HEK293 (cell line): Measurements from ENCODE around the gene KRT73.

Source experiments
- ZBTB1 ChIP-seq: fragments of 450-650 bp; formaldehyde crosslinking; IDR thresholded peaks from 2 replicates; pipeline ENCODE4 v1.5.1; 2016; ENCODE audit warnings: missing biosample characterization, missing genetic modification characterization
- ZNF707 ChIP-seq: fragments of 450-650 bp; formaldehyde crosslinking; IDR thresholded peaks from 2 replicates; pipeline ENCODE4 v1.5.1; 2016; ENCODE audit warnings: missing biosample characterization, missing genetic modification characterization
- TF ChIP-seq, protein P1 (sequence below): fragments of 450-650 bp; formaldehyde crosslinking; IDR thresholded peaks from 2 replicates; pipeline ENCODE4 v1.5.1; 2016; ENCODE audit warnings: missing biosample characterization, missing genetic modification characterization

DNA sequence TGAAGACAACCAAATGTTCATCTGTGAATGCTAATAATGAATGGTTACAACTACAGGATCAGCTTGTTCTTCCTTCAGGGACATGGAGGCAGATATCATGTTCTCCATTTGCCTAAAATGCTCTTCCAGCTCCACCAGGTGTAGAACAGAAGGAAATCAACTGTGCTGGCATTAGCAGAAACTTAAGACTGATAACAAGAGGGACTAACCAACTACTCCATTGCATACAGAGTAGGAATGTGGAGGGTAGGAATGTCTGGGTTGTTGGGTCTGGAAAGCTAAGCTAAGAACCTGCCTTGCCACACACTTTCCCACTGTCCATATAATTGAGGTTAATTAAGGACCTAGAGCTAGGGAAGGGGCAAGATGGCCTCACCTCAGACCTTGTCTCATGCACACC, 45.1 kb upstream of the KRT73 start:
- TF ChIP-seq, protein P1, sequence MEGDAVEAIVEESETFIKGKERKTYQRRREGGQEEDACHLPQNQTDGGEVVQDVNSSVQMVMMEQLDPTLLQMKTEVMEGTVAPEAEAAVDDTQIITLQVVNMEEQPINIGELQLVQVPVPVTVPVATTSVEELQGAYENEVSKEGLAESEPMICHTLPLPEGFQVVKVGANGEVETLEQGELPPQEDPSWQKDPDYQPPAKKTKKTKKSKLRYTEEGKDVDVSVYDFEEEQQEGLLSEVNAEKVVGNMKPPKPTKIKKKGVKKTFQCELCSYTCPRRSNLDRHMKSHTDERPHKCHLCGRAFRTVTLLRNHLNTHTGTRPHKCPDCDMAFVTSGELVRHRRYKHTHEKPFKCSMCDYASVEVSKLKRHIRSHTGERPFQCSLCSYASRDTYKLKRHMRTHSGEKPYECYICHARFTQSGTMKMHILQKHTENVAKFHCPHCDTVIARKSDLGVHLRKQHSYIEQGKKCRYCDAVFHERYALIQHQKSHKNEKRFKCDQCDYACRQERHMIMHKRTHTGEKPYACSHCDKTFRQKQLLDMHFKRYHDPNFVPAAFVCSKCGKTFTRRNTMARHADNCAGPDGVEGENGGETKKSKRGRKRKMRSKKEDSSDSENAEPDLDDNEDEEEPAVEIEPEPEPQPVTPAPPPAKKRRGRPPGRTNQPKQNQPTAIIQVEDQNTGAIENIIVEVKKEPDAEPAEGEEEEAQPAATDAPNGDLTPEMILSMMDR (tag by site-specific recombination) = no peak
- TF ChIP-seq ZNF707 (tag by site-specific recombination) (no peak), ZBTB1 (tag by site-specific recombination) (no peak)
